Gastrocnemius medialis (tissue), 4 donors: ENCODE measurements around the gene MMP26. TPM values are rescaled to one million over a fixed set of nuclear protein-coding genes. Genes with fewer than 3 reads are reported as not detected.
"Not testable (repeated sequence)": the region's sequence is repeated elsewhere in the genome, so short reads cannot be mapped to it uniquely, and the experiment has no call there.

Experiments
- ATAC-seq, 2 donors: fragments of 150-250 bp; one replicate each; pipeline ENCODE4 v1.9.1; 2016
- DNase-seq, 2 donors: peaks; one replicate each; pipeline ENCODE4 v3.0.0-alpha.2; 2019
- H3K27ac ChIP-seq, 4 donors: fragments of 200-600 bp; sonication (generic); 1 replicate in 1 of 4; 2 replicates in 3 of 4; pipeline ENCODE4 v1.5.1; 2016 to 2018; ENCODE audit warnings: mild to moderate bottlenecking in 2 of 4, moderate library complexity in 1 of 4
- H3K27me3 ChIP-seq, 3 donors: fragments of 200-600 bp; sonication (generic) in 2 of 3; 1 replicate in 1 of 3; 2 replicates in 2 of 3; pipeline versions ENCODE4 v1.5.1 to v1.6.0; 2016 to 2019; ENCODE audit warnings: mild to moderate bottlenecking in 1 of 3, moderate library complexity in 1 of 3
- H3K36me3 ChIP-seq, 2 donors: fragments of 200-600 bp; sonication (generic) in 1 of 2; one replicate each; pipeline ENCODE4 v1.5.1; 2017 to 2018
- H3K4me1 ChIP-seq, 2 donors: fragments of 200-600 bp; sonication (generic) in 1 of 2; one replicate each; pipeline ENCODE4 v1.5.1; 2016 to 2017; ENCODE audit warnings: mild to moderate bottlenecking in 2 of 2
- H3K4me3 ChIP-seq, 4 donors: fragments of 200-600 bp; sonication (generic) in 3 of 4; 1 replicate in 1 of 4; 2 replicates in 3 of 4; pipeline ENCODE4 v1.5.1; 2016 to 2019; ENCODE audit warnings: mild to moderate bottlenecking in 2 of 4
- H3K9me3 ChIP-seq, 3 donors: fragments of 200-600 bp; sonication (generic) in 2 of 3; 1 replicate in 1 of 3; 2 replicates in 2 of 3; pipeline ENCODE4 v1.5.1; 2016 to 2019
- CTCF ChIP-seq, 5 experiments: fragments of 450-650 bp in 3 of 5; fragments of 200-600 bp in 2 of 5; sonication (generic) in 2 of 5; IDR thresholded peaks in 4 of 5; conservative IDR thresholded peaks in 1 of 5; 1 replicate in 4 of 5; 2 replicates in 1 of 5; pipeline ENCODE4 v1.5.1; 2016 to 2019; ENCODE audit warnings: antibody characterized with exemption in 5 of 5, mild to moderate bottlenecking in 3 of 5, moderate library complexity in 3 of 5
- POLR2A ChIP-seq, 2 donors: fragments of 450-650 bp; IDR thresholded peaks; one replicate each; pipeline ENCODE4 v1.6.1; 2017; ENCODE audit warnings: antibody characterized with exemption in 2 of 2, mild to moderate bottlenecking in 2 of 2, moderate library complexity in 2 of 2
- in situ Hi-C, 4 donors: fragments of 200-750 bp; cut with MboI; loops; one replicate each; pipeline versions ENCODE4 v1.15.0 to v1.8.0; 2017; ENCODE audit warnings: low sequenced_read_pairs in 4 of 4
- intact Hi-C: fragments of 100-400 bp; cut with DNase I; formaldehyde crosslinking; loops from one replicate; pipeline ENCODE4 v1.15.1; 2023; ENCODE audit warnings: low total_unique reads
- total RNA-seq, 4 donors: library from RNA; depleted of rRNA; stranded (reverse); fragments of >200 nt; gene quantifications; one replicate each; pipeline versions ENCODE4 v1.1.0 to v1.2.3, GENCODE V29; 2016

Gene MMP26
- total RNA-seq, 4 donors from 2014 or later, result not detected

GRCh38 chr11:4704790-4705334 lies 278 bp downstream of the MMP26 start:
- peaks cover 8 to 11% of the 10 kb centered on the region in 2 donors for H3K4me1 ChIP-seq
- H3K9me3 ChIP-seq, result no peaks in the 10 kb centered on the region
- no peak for DNase-seq
- H3K36me3 ChIP-seq, result no peaks in the 10 kb centered on the region
- in situ Hi-C loops, result no loop called here
- no peak for ATAC-seq
- peak overlapping the region in 2 of 4 donors; percentile 4 to 18 for H3K27ac ChIP-seq
- intact Hi-C loops, result no loop called here
- H3K27me3 ChIP-seq, result no peaks in the 10 kb centered on the region
- no peak for TF ChIP-seq CTCF (IDR thresholded peaks at IDR 0.05 in 4 of 5, conservative IDR thresholded peaks at IDR 0.05 in 1 of 5)
- TF ChIP-seq POLR2A (IDR thresholded peaks at IDR 0.05), result no peak
- no peak overlapping the region for H3K4me3 ChIP-seq

GRCh38 chr11:4713241-4713640 lies 8.7 kb downstream of the MMP26 start:
- in situ Hi-C loops, result no loop called here

GRCh38 chr11:4714300-4714699 lies 9.7 kb downstream of the MMP26 start:
- ATAC-seq (no peak), DNase-seq (no peak)
- Histone ChIP-seq H3K4me1 (no peaks in the 10 kb centered on the region), H3K27me3 (no peaks in the 10 kb centered on the region), H3K27ac (no peak overlapping the region), H3K4me3 (no peak overlapping the region), H3K36me3 (no peaks in the 10 kb centered on the region), H3K9me3 (no peaks in the 10 kb centered on the region)
- in situ Hi-C loops, result no loop called here
- TF ChIP-seq CTCF (IDR thresholded peaks at IDR 0.05 in 4 of 5, conservative IDR thresholded peaks at IDR 0.05 in 1 of 5) (no peak), POLR2A (IDR thresholded peaks at IDR 0.05) (no peak)
- intact Hi-C loops, result no loop called here

More at GRCh38 chr11:4713241-4713640, 8.7 kb downstream of the MMP26 start:
- H3K27ac ChIP-seq, result no peak overlapping the region
- intact Hi-C loops, result no loop called here
- no peaks in the 10 kb centered on the region for H3K4me1 ChIP-seq
- no peak for DNase-seq
- no peak overlapping the region for H3K4me3 ChIP-seq
- no peaks in the 10 kb centered on the region for H3K36me3 ChIP-seq
- H3K9me3 ChIP-seq, result no peaks in the 10 kb centered on the region
- no peaks in the 10 kb centered on the region for H3K27me3 ChIP-seq
- TF ChIP-seq CTCF (IDR thresholded peaks at IDR 0.05 in 4 of 5, conservative IDR thresholded peaks at IDR 0.05 in 1 of 5) (no peak), POLR2A (IDR thresholded peaks at IDR 0.05) (no peak)
- ATAC-seq, result no peak

GRCh38 chr11:4722616-4723534 lies 18.3 kb downstream of the MMP26 start:
- ATAC-seq, H3K4me3 ChIP-seq, in situ Hi-C loops, H3K27me3 ChIP-seq, DNase-seq, H3K4me1 ChIP-seq, H3K36me3 ChIP-seq, intact Hi-C loops, H3K9me3 ChIP-seq, H3K27ac ChIP-seq: not testable (repeated sequence)

- Histone ChIP-seq H3K36me3 (no peaks in the 10 kb centered on the region), H3K4me3 (no peak overlapping the region), H3K27ac (no peak overlapping the region), H3K4me1 (no peaks in the 10 kb centered on the region), H3K27me3 (no peaks in the 10 kb centered on the region), H3K9me3 (no peaks in the 10 kb centered on the region)
- intact Hi-C loops (no loop called here), in situ Hi-C loops (no loop called here)
- ATAC-seq, result no peak
- DNase-seq, result no peak
- TF ChIP-seq CTCF (IDR thresholded peaks at IDR 0.05 in 4 of 5, conservative IDR thresholded peaks at IDR 0.05 in 1 of 5) (no peak), POLR2A (IDR thresholded peaks at IDR 0.05) (no peak)
Measured at GRCh38 chr11:4727171-4727570, 22.6 kb downstream of the MMP26 start.
